ENCODE measurements around the gene BBS9.

GRCh38 chr7:33497051-33497450, 367.7 kb downstream of the BBS9 start:
- TF ChIP-seq REST (IDR thresholded peaks at IDR 0.05; ENCODE audit: insufficient read depth in 1 of 2, low read depth in 2 of 2, low read length in 2 of 2) = no peak
- TF ChIP-seq SIN3A (IDR thresholded peaks at IDR 0.05; ENCODE audit: borderline replicate concordance, insufficient read depth, low read length) = no peak
- TF ChIP-seq TAF1 (IDR thresholded peaks at IDR 0.05; ENCODE audit: borderline replicate concordance, insufficient read depth, low read length) = no peak
- no peak for TF ChIP-seq POLR2AphosphoS5 (IDR thresholded peaks at IDR 0.05; ENCODE audit: low read depth, low read length)
- TF ChIP-seq FOXP2 (optimal IDR thresholded peaks at IDR 0.05; ENCODE audit: borderline replicate concordance, extremely low read depth, extremely low read length, insufficient read depth) = no peak
